Lower leg skin (tissue), 4 donors: ENCODE measurements around the gene TXNRD3. TPM values are rescaled to one million over a fixed set of nuclear protein-coding genes. Genes with fewer than 3 reads are reported as not detected.

Source experiments
- DNase-seq, 2 donors: peaks; one replicate each; pipeline ENCODE4 v3.0.0-alpha.2; 2019; ENCODE audit warnings: low spot score in 2 of 2
- H3K4me3 ChIP-seq: fragments of 200-600 bp; sonication (generic); 2 replicates; pipeline ENCODE4 v1.5.1; 2017; ENCODE audit warnings: mild to moderate bottlenecking, low read depth; ENCODE audit not compliant: poor library complexity, severe bottlenecking
- CTCF ChIP-seq, 3 donors: fragments of 450-650 bp; IDR thresholded peaks; one replicate each; pipeline ENCODE4 v1.5.1; 2016; ENCODE audit warnings: antibody characterized with exemption in 3 of 3, mild to moderate bottlenecking in 3 of 3, moderate library complexity in 2 of 3
- POLR2A ChIP-seq, 2 donors: fragments of 450-650 bp; IDR thresholded peaks; one replicate each; pipeline ENCODE4 v1.6.1; 2016 to 2017; ENCODE audit warnings: antibody characterized with exemption in 2 of 2, mild to moderate bottlenecking in 1 of 2, moderate library complexity in 1 of 2
- WGBS, 2 donors: methylation state at CpG; one replicate each; pipeline ENCODE4 v1.1.5; 2018; 5-methylcytosine and 5-hydroxymethylcytosine counted together
- intact Hi-C: fragments of 100-400 bp; cut with DNase I; formaldehyde crosslinking; loops from one replicate; pipeline ENCODE4 v1.15.0; 2023; ENCODE audit warnings: low total_unique reads
- total RNA-seq, 4 donors: library from RNA; depleted of rRNA; stranded (reverse); fragments of >200 nt; gene quantifications; one replicate each; pipeline ENCODE4 v1.1.0, GENCODE V29; 2016

Gene TXNRD3
- total RNA-seq, 4 donors from 2014 or later, result 6.8 to 12.1 (median 9.2) TPM

GRCh38 chr3:126618760-126619159, 36.2 kb downstream of the TXNRD3 start:
- DNase-seq, result no peak
- TF ChIP-seq CTCF (IDR thresholded peaks at IDR 0.05) (no peak), POLR2A (IDR thresholded peaks at IDR 0.05) (no peak)
- intact Hi-C loops, result no loop called here
- H3K4me3 ChIP-seq, result no peak overlapping the region

GRCh38 chr3:126618021-126618420, 36.9 kb downstream of the TXNRD3 start:
- no peak for DNase-seq
- H3K4me3 ChIP-seq, result no peak overlapping the region
- WGBS, 2 donors, result 91 to 94% methylated on average over 1 of the region's 1 CpG
- intact Hi-C loops, result no loop called here
- no peak for TF ChIP-seq CTCF (IDR thresholded peaks at IDR 0.05)
- no peak for TF ChIP-seq POLR2A (IDR thresholded peaks at IDR 0.05)

GRCh38 chr3:126617571-126617970, 37.4 kb downstream of the TXNRD3 start:
- TF ChIP-seq CTCF (IDR thresholded peaks at IDR 0.05) (no peak), POLR2A (IDR thresholded peaks at IDR 0.05) (no peak)
- no peak for DNase-seq
- intact Hi-C loops, result no loop called here
- H3K4me3 ChIP-seq, result no peak overlapping the region

- WGBS, 2 donors, result 90 to 92% methylated on average over 2 of the region's 2 CpGs
- intact Hi-C loops, result no loop called here
- no peak overlapping the region for H3K4me3 ChIP-seq
- no peak for DNase-seq
- TF ChIP-seq CTCF (IDR thresholded peaks at IDR 0.05), result no peak
- TF ChIP-seq POLR2A (IDR thresholded peaks at IDR 0.05), result no peak
Observed at GRCh38 chr3:126616931-126617330, 38.0 kb downstream of the TXNRD3 start.

- 75 to 87% methylated on average over 2 of the region's 2 CpGs for WGBS, 2 donors
- intact Hi-C loops, result no loop called here
- no peak for DNase-seq
- no peak for TF ChIP-seq CTCF (IDR thresholded peaks at IDR 0.05)
- no peak for TF ChIP-seq POLR2A (IDR thresholded peaks at IDR 0.05)
- no peak overlapping the region for H3K4me3 ChIP-seq
Observed at GRCh38 chr3:126613479-126614188, 41.3 kb downstream of the TXNRD3 start.
